Tibial nerve (tissue), 4 donors: ENCODE measurements around the gene DIO2. TPM values are rescaled to one million over a fixed set of nuclear protein-coding genes. Genes with fewer than 3 reads are reported as not detected.

ENCODE experiments used
- DNase-seq, 2 donors: peaks; one replicate each; pipeline ENCODE4 v3.0.0-alpha.2; 2019; ENCODE audit warnings: low spot score in 2 of 2
- H3K27ac ChIP-seq, 4 donors: fragments of 200-600 bp; sonication (generic) in 3 of 4; one replicate each; pipeline ENCODE4 v1.5.1; 2017 to 2019; ENCODE audit warnings: mild to moderate bottlenecking in 1 of 4
- H3K27me3 ChIP-seq, 2 donors: fragments of 200-600 bp; sonication (generic) in 1 of 2; one replicate each; pipeline versions ENCODE4 v1.5.1 to v1.6.0; 2017 to 2019
- H3K36me3 ChIP-seq, 3 donors: fragments of 200-600 bp; sonication (generic); one replicate each; pipeline ENCODE4 v1.5.1; 2018 to 2019
- H3K4me1 ChIP-seq, 4 donors: fragments of 200-600 bp; sonication (generic) in 3 of 4; one replicate each; pipeline ENCODE4 v1.5.1; 2017 to 2019
- H3K4me3 ChIP-seq, 4 donors: fragments of 200-600 bp; sonication (generic) in 3 of 4; one replicate each; pipeline ENCODE4 v1.5.1; 2017 to 2019; ENCODE audit warnings: mild to moderate bottlenecking in 1 of 4, moderate library complexity in 1 of 4
- H3K9me3 ChIP-seq, 4 donors: fragments of 200-600 bp; sonication (generic) in 3 of 4; one replicate each; pipeline ENCODE4 v1.5.1; 2017 to 2019
- EP300 ChIP-seq, 2 donors: sonication (generic); formaldehyde crosslinking; IDR thresholded peaks; one replicate each; pipeline ENCODE4 v1.6.1; 2017; ENCODE audit warnings: antibody characterized with exemption in 2 of 2, mild to moderate bottlenecking in 1 of 2
- POLR2A ChIP-seq, 2 donors: fragments of 450-650 bp; IDR thresholded peaks; one replicate each; pipeline ENCODE4 v1.6.1; 2017; ENCODE audit warnings: antibody characterized with exemption in 2 of 2, mild to moderate bottlenecking in 2 of 2, moderate library complexity in 2 of 2
- WGBS, 2 donors: methylation state at CpG; one replicate each; pipeline ENCODE4 v1.1.5; 2018; 5-methylcytosine and 5-hydroxymethylcytosine counted together
- total RNA-seq, 4 donors: library from RNA; depleted of rRNA; stranded (reverse); fragments of >200 nt; gene quantifications; one replicate each; pipeline ENCODE4 v1.1.0, GENCODE V29; 2016
- TF ChIP-seq, protein P1 (sequence below), 5 experiments: fragments of 200-600 bp in 3 of 5; fragments of 450-650 bp in 2 of 5; sonication (generic) in 3 of 5; IDR thresholded peaks; one replicate each; pipeline ENCODE4 v1.5.1; 2016 to 2019; ENCODE audit warnings: antibody characterized with exemption in 5 of 5, mild to moderate bottlenecking in 3 of 5, moderate library complexity in 2 of 5

The DIO2 gene
- total RNA-seq, 4 donors from 2014 or later: 0.84 to 5.9 (median 2.8) TPM

DNA sequence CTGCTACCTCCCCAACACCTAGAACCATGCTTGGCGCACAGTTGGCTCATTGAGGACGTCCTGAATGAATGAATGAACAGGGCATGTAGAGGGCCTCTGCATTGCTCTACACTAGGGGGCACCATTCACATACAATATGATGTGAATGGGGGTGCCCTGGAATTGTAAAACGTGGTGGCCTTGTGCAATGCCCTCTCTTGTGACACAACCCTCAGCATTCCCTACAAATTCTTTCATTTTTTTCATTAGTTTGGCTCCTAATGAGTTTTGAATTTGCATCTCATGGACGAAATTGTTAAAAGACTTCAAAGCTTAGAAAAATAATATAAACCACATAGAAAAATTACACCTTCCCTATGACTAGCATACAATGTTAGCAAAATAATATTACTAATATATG lies 2.3 kb upstream of the DIO2 start:
- 57 to 61% methylated on average over 4 of the region's 4 CpGs for WGBS, 2 donors
- no peaks in the 10 kb centered on the region for H3K36me3 ChIP-seq
- H3K27ac ChIP-seq: no peak overlapping the region
- peak in 1 of 2 donors; percentile 51 for DNase-seq
- H3K4me1 ChIP-seq: peaks cover 0 to 27% (median 0%) of the 10 kb centered on the region in 4 donors
- TF ChIP-seq, protein P1, sequence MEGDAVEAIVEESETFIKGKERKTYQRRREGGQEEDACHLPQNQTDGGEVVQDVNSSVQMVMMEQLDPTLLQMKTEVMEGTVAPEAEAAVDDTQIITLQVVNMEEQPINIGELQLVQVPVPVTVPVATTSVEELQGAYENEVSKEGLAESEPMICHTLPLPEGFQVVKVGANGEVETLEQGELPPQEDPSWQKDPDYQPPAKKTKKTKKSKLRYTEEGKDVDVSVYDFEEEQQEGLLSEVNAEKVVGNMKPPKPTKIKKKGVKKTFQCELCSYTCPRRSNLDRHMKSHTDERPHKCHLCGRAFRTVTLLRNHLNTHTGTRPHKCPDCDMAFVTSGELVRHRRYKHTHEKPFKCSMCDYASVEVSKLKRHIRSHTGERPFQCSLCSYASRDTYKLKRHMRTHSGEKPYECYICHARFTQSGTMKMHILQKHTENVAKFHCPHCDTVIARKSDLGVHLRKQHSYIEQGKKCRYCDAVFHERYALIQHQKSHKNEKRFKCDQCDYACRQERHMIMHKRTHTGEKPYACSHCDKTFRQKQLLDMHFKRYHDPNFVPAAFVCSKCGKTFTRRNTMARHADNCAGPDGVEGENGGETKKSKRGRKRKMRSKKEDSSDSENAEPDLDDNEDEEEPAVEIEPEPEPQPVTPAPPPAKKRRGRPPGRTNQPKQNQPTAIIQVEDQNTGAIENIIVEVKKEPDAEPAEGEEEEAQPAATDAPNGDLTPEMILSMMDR (IDR thresholded peaks at IDR 0.05): peak in 3 of 5 experiments; percentile 23 to 40 (median 23)
- TF ChIP-seq POLR2A (IDR thresholded peaks at IDR 0.05) (no peak), EP300 (IDR thresholded peaks at IDR 0.05) (no peak)
- H3K9me3 ChIP-seq: no peaks in the 10 kb centered on the region
- no peaks in the 10 kb centered on the region for H3K27me3 ChIP-seq
- H3K4me3 ChIP-seq: no peak overlapping the region

GRCh38 chr14:80212023-80212397 lies 706 bp upstream of the DIO2 start:
- Histone ChIP-seq H3K9me3 (no peaks in the 10 kb centered on the region), H3K27ac (peak overlapping the region in 1 of 4 donors; percentile 20), H3K27me3 (no peaks in the 10 kb centered on the region), H3K4me1 (peaks cover 0 to 26% (median 0%) of the 10 kb centered on the region in 4 donors), H3K4me3 (peak overlapping the region in 2 of 4 donors; percentile 22 to 36), H3K36me3 (no peaks in the 10 kb centered on the region)
- TF ChIP-seq POLR2A (IDR thresholded peaks at IDR 0.05) (no peak), EP300 (IDR thresholded peaks at IDR 0.05) (peak in 1 of 2 donors; percentile 19)
- no peak for DNase-seq
- WGBS, 2 donors: 2 to 3% methylated on average over 5 of the region's 5 CpGs

DNA sequence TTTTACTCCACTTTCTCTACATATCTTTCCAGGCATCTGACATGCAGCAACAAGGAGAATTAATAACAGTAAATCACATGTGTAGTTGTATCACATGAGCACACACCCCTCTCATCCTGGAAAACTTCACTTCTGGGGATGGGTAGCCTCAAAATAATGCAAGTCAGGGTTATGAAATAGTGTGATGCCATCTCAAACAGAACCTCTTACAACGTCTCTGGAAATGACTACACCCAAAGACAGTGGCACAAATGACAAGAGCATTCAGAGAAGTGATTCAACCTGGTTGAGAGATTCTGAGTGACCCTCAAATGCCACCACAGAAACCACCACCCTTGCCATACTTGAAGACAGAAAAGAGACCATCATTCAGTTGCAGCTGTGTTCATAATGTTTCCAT lies 2.8 kb downstream of the DIO2 start:
- Histone ChIP-seq H3K9me3 (no peaks in the 10 kb centered on the region), H3K4me3 (no peak overlapping the region), H3K27me3 (no peaks in the 10 kb centered on the region), H3K4me1 (peaks cover 0 to 12% (median 0%) of the 10 kb centered on the region in 4 donors), H3K36me3 (no peaks in the 10 kb centered on the region), H3K27ac (no peak overlapping the region)
- TF ChIP-seq POLR2A (IDR thresholded peaks at IDR 0.05) (no peak), EP300 (IDR thresholded peaks at IDR 0.05) (no peak)
- TF ChIP-seq, protein P1 (IDR thresholded peaks at IDR 0.05): no peak
- DNase-seq: no peak
- WGBS, 2 donors: 39 to 63% methylated on average over 1 of the region's 1 CpG

GRCh38 chr14:80206351-80207080 lies 4.8 kb downstream of the DIO2 start:
- no peak overlapping the region for H3K4me3 ChIP-seq
- no peak for TF ChIP-seq POLR2A (IDR thresholded peaks at IDR 0.05)
- TF ChIP-seq EP300 (IDR thresholded peaks at IDR 0.05): no peak
- TF ChIP-seq, protein P1 (IDR thresholded peaks at IDR 0.05): no peak
- no peak overlapping the region for H3K27ac ChIP-seq
- 68 to 75% methylated on average over 8 of the region's 8 CpGs for WGBS, 2 donors
- peaks cover 0 to 8% (median 0%) of the 10 kb centered on the region in 4 donors for H3K4me1 ChIP-seq
- no peaks in the 10 kb centered on the region for H3K9me3 ChIP-seq
- DNase-seq: no peak
- no peaks in the 10 kb centered on the region for H3K27me3 ChIP-seq
- peaks cover 0 to 5% (median 0%) of the 10 kb centered on the region in 3 donors for H3K36me3 ChIP-seq

- H3K9me3 ChIP-seq: no peaks in the 10 kb centered on the region
- 78 to 81% methylated on average over 9 of the region's 9 CpGs for WGBS, 2 donors
These were observed 8.3 kb downstream of the DIO2 start for GRCh38 chr14:80202888-80203562.

More at GRCh38 chr14:80202888-80203562, 8.3 kb downstream of the DIO2 start:
- no peak overlapping the region for H3K4me3 ChIP-seq
- no peak overlapping the region for H3K27ac ChIP-seq
- H3K36me3 ChIP-seq: peaks cover 0 to 5% (median 0%) of the 10 kb centered on the region in 3 donors
- no peaks in the 10 kb centered on the region for H3K4me1 ChIP-seq
- no peak for DNase-seq
- no peaks in the 10 kb centered on the region for H3K27me3 ChIP-seq
- TF ChIP-seq, protein P1 (IDR thresholded peaks at IDR 0.05): peak in 1 of 5 experiments; percentile 6
- TF ChIP-seq POLR2A (IDR thresholded peaks at IDR 0.05): no peak
